ENCODE data around the gene NCAPG2.
"Not testable (repeated sequence)": the region's sequence is repeated elsewhere in the genome, so short reads cannot be mapped to it uniquely, and the experiment has no call there.

Gene NCAPG2

GRCh38 chr7:158703679-158704523 is 703 bp downstream of the NCAPG2 start:
- DNase-seq: not testable (repeated sequence)

- DNase-seq: no peak
Observed at GRCh38 chr7:158702944-158703343, 1.7 kb downstream of the NCAPG2 start.

GRCh38 chr7:158702196-158702595 is 2.4 kb downstream of the NCAPG2 start:
- no peak for DNase-seq

- DNase-seq: no peak
Observed at GRCh38 chr7:158700008-158700407, 4.6 kb downstream of the NCAPG2 start.

GRCh38 chr7:158699341-158699740 is 5.3 kb downstream of the NCAPG2 start:
- no peak for DNase-seq

GRCh38 chr7:158698657-158699195 is 5.9 kb downstream of the NCAPG2 start:
- no peak for DNase-seq

- DNase-seq: not testable (repeated sequence)
Observed at GRCh38 chr7:158697597-158697996, 7.0 kb downstream of the NCAPG2 start.

GRCh38 chr7:158695726-158696452 is 8.7 kb downstream of the NCAPG2 start:
- DNase-seq: peak; percentile 69

GRCh38 chr7:158695056-158695455 is 9.5 kb downstream of the NCAPG2 start:
- no peak for DNase-seq

GRCh38 chr7:158694650-158695049 is 10.0 kb downstream of the NCAPG2 start:
- no peak for DNase-seq

- no peak for DNase-seq
Observed at GRCh38 chr7:158689488-158689887, 15.1 kb downstream of the NCAPG2 start.

- DNase-seq: no peak
Observed at GRCh38 chr7:158687406-158687805, 17.2 kb downstream of the NCAPG2 start.

- no peak for DNase-seq
Observed at GRCh38 chr7:158685693-158686092, 18.9 kb downstream of the NCAPG2 start.

GRCh38 chr7:158684329-158684728 is 20.3 kb downstream of the NCAPG2 start:
- no peak for DNase-seq

GRCh38 chr7:158683541-158683940 is 21.1 kb downstream of the NCAPG2 start:
- DNase-seq: no peak

- no peak for DNase-seq
Observed at GRCh38 chr7:158682456-158682855, 22.1 kb downstream of the NCAPG2 start.

- DNase-seq: no peak
Observed at GRCh38 chr7:158680754-158681153, 23.9 kb downstream of the NCAPG2 start.

- DNase-seq: no peak
Observed at GRCh38 chr7:158676906-158677305, 27.7 kb downstream of the NCAPG2 start.

GRCh38 chr7:158676171-158676840 is 28.3 kb downstream of the NCAPG2 start:
- DNase-seq: no peak

- no peak for DNase-seq
Observed at GRCh38 chr7:158672975-158673374, 31.6 kb downstream of the NCAPG2 start.

- not testable (repeated sequence) for DNase-seq
Observed at GRCh38 chr7:158668086-158668485, 36.5 kb downstream of the NCAPG2 start.

GRCh38 chr7:158666966-158667678 is 37.5 kb downstream of the NCAPG2 start:
- DNase-seq: not testable (repeated sequence)

- DNase-seq: no peak
Observed at GRCh38 chr7:158666401-158666800, 38.2 kb downstream of the NCAPG2 start.

Measured in CD4-positive, alpha-beta T cell treated with Interleukin-4 for 4 hours (primary cell).